ENCODE measurements around the gene GOLIM4.

GOLIM4 gene

DNA sequence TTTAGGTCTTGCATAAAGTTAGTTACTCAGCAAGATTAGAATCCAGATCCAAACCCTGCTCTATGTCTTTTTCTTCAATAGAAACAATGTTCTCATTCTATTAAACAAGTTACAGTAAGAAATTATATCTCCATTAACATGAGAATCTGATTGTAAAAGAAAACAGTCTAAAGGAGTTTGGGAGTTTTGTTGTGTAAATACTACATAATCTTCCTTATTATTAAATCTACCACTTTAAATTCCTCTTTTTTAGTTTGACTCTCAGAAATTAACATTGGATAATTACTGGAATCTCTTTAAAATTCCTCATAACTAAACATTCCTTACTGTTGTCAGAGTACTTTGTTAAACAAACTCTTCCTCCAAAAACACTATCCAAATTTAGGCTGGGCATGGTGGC lies 1.7 kb upstream of the GOLIM4 start:
- H3K4me3 ChIP-seq (ENCODE audit: control insufficient read depth, low read depth, low read length), result no peak overlapping the region
- TF ChIP-seq, protein P1, sequence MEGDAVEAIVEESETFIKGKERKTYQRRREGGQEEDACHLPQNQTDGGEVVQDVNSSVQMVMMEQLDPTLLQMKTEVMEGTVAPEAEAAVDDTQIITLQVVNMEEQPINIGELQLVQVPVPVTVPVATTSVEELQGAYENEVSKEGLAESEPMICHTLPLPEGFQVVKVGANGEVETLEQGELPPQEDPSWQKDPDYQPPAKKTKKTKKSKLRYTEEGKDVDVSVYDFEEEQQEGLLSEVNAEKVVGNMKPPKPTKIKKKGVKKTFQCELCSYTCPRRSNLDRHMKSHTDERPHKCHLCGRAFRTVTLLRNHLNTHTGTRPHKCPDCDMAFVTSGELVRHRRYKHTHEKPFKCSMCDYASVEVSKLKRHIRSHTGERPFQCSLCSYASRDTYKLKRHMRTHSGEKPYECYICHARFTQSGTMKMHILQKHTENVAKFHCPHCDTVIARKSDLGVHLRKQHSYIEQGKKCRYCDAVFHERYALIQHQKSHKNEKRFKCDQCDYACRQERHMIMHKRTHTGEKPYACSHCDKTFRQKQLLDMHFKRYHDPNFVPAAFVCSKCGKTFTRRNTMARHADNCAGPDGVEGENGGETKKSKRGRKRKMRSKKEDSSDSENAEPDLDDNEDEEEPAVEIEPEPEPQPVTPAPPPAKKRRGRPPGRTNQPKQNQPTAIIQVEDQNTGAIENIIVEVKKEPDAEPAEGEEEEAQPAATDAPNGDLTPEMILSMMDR (IDR thresholded peaks at IDR 0.05; ENCODE audit: control insufficient read depth, insufficient read depth, low read depth, low read length, missing control alignments), result no peak
- DNase-seq (ENCODE audit: low read depth), result no peak

DNA sequence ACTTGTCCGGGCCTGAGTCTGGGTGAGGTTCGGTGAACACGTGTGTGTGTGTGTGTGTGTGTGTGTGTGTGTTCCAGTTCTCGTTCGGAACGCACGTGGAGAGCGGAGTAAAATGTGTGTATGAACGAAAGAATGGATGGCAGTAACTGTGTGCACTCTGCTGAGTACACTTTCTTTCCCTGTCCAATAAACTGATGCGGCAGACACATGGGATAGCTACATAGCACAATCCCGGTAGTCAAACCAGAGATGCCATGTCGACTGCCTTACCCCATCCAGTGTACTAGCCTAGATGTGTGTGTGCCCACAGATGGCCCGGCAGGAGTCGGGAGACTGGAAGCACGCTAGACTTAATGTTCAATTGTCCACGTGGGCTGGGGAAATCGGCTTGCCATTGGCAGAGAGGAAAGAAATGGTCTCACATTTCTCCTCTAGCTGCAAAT lies 507 bp upstream of the GOLIM4 start:
- peak; percentile 84 for DNase-seq (ENCODE audit: low read depth)
- H3K4me3 ChIP-seq (ENCODE audit: control insufficient read depth, low read depth, low read length), result peak overlapping the region; percentile 100
- TF ChIP-seq, protein P1 (IDR thresholded peaks at IDR 0.05; ENCODE audit: control insufficient read depth, insufficient read depth, low read depth, low read length, missing control alignments), result no peak

DNA sequence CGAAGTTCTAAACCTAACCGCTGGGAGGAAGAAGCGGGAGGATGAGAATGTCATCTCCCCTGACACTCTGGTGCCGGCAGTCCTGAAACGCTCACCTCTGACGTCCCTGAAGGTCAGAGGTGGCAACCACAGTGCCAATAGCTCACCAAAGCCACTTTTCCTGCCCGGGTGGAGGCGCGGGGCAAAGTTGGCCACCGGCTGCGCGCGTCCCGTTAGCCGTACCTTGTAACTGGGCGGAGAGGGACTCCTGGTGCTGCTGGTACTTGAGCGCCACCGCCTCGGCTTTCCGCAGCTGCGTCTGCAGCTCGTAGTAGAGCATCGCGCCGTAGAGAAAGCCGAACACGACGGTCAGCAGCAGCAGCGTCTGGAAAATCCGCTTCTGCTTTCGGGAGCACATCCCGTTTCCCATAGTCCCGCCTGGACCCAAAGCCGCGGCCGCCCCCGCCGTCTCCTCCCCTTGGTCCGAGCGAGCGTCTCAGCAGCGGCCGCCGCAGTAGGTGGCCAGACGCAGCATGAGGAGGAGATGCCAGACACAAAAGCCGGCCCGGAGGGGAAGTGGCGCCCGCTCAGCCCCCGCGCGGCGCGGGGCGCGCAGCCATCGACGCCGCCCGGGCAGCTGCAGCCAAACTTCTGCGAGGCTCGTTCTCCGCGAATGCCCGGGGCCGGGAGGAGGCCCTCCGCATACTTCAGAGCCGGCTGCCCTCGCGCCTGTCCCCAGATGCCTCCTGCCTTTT lies 680 bp downstream of the GOLIM4 start:
- TF ChIP-seq, protein P1 (IDR thresholded peaks at IDR 0.05; ENCODE audit: control insufficient read depth, insufficient read depth, low read depth, low read length, missing control alignments), result peak; percentile 39

DNA sequence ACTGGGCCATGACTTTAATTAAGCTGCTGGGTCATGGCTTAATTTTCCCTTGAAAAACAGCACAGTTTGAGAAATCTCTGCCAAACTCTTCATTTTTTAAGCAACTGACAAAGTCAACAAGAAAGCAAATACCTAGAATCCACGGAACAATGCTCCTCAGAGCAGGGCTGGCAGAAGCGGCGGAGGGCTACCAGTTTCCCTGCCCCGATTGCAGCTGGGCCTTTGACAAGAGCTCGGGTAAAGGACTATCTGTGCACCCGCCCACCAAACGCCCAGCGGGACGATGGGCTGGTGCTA lies 1.2 kb downstream of the GOLIM4 start:
- H3K4me3 ChIP-seq (ENCODE audit: control insufficient read depth, low read depth, low read length), result peak overlapping the region; percentile 100
- no peak for DNase-seq (ENCODE audit: low read depth)
- TF ChIP-seq, protein P1 (IDR thresholded peaks at IDR 0.05; ENCODE audit: control insufficient read depth, insufficient read depth, low read depth, low read length, missing control alignments), result no peak

More for the DNA sequence above, 680 bp downstream of the GOLIM4 start:
- DNase-seq (ENCODE audit: low read depth), result no peak
- peak overlapping the region; percentile 100 for H3K4me3 ChIP-seq (ENCODE audit: control insufficient read depth, low read depth, low read length)

DNA sequence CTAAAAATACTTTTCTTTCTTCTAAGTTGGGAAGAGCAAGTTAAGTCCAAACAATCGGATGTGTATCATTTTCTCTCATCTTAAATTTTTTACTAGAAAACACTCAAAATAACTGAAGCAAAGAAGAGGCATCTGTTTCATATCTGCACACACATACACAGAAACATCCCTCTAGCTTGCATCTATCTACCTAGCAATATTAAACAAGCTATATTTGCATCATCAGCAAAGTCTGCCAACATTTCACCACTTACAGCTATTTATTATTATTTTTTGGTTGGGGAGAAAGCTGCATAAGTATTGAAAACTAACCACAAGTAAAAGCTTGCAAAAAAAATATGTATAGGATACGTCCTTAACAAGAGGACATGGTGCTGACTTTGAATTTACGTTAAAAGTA lies 1.9 kb downstream of the GOLIM4 start:
- peak overlapping the region; percentile 100 for H3K4me3 ChIP-seq (ENCODE audit: control insufficient read depth, low read depth, low read length)
- DNase-seq (ENCODE audit: low read depth), result no peak
- TF ChIP-seq, protein P1 (IDR thresholded peaks at IDR 0.05; ENCODE audit: control insufficient read depth, insufficient read depth, low read depth, low read length, missing control alignments), result no peak

DNA sequence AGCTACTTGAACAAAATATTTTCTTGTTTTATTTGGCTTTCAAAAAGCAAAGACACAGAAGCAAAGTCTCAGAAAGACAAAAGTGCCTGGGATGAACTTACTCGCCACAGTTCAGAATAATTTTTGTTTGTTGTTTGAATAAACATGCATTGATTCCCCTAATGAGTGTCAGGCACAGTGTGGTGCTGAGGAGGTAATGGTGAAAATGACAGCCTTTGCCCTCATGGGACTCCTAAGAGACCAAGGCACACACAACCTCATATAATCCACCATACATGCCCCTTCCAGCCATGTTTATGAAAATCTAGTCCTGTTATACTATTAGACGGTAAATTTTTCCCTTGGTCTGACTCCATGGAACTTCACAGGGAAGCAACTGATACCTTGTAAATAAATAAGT lies 2.5 kb downstream of the GOLIM4 start:
- TF ChIP-seq, protein P1 (IDR thresholded peaks at IDR 0.05; ENCODE audit: control insufficient read depth, insufficient read depth, low read depth, low read length, missing control alignments), result no peak
- peak overlapping the region; percentile 100 for H3K4me3 ChIP-seq (ENCODE audit: control insufficient read depth, low read depth, low read length)

More for the DNA sequence above, 2.5 kb downstream of the GOLIM4 start:
- DNase-seq (ENCODE audit: low read depth), result no peak
